IMR-90 (cell line): ENCODE results near the gene GRIPAP1. TPM values are rescaled to one million over a fixed set of nuclear protein-coding genes. Genes with fewer than 3 reads are reported as not detected.

Source experiments
- ATAC-seq: fragments of 200-7000 bp; cut with Tn5 transposase; 2 replicates; pipeline ENCODE4 v1.9.1; 2020; ENCODE audit warnings: low read depth, mild to moderate bottlenecking, moderate library complexity
- BruUV-seq: library from RNA; stranded (reverse); fragments of 400-500 nt; replicated peaks from 2 replicates; lab custom pipeline; 2021; lab: Mats Ljungman, UMichigan
- CTCF ChIA-PET: fragments of 300-600 bp; formaldehyde crosslinking; extraction: SDS; loops from one replicate; lab custom pipeline; 2021; ENCODE audit warnings: antibody characterized with exemption; lab: Yijun Ruan, JAX
- POLR2A ChIA-PET: fragments of 300-600 bp; sonication (Branson Sonifier 250); formaldehyde crosslinking; loops from one replicate; lab custom pipeline; 2022; ENCODE audit warnings: antibody characterized with exemption; ENCODE audit not compliant: unreplicated experiment; lab: Charles Lee
- DNase-seq: peaks from one replicate; pipeline ENCODE4 v3.0.0; 2013
- H2AFZ ChIP-seq: replicated peaks from 2 replicates; pipeline ENCODE3; 2013; ENCODE audit warnings: low read length, mild to moderate bottlenecking; ENCODE audit not compliant: poor library complexity
- H2AK5ac ChIP-seq: 2 replicates; pipeline ENCODE4 v1.6.1; 2013; ENCODE audit warnings: low read depth, low read length, inconsistent platforms
- H2AK9ac ChIP-seq: replicated peaks from 2 replicates; pipeline ENCODE3; 2013; ENCODE audit warnings: mild to moderate bottlenecking, low read depth, low read length, moderate library complexity; ENCODE audit not compliant: poor library complexity
- H2BK120ac ChIP-seq: 2 replicates; pipeline ENCODE4 v1.6.1; 2013; ENCODE audit warnings: low read depth, low read length, inconsistent platforms
- H2BK15ac ChIP-seq: 3 replicates; pipeline ENCODE4 v1.6.1; 2013; ENCODE audit warnings: low read depth, low read length, inconsistent platforms
- H2BK20ac ChIP-seq: 2 replicates; pipeline ENCODE4 v1.6.1; 2013; ENCODE audit warnings: low read depth, mild to moderate bottlenecking, inconsistent platforms, low read length, moderate library complexity
- H2BK5ac ChIP-seq: 2 replicates; pipeline ENCODE4 v1.6.1; 2013; ENCODE audit warnings: mild to moderate bottlenecking, low read depth, low read length, inconsistent platforms; ENCODE audit not compliant: poor library complexity, severe bottlenecking
- H3K14ac ChIP-seq: replicated peaks from 2 replicates; pipeline ENCODE4 v1.6.1; 2013; ENCODE audit warnings: low read depth, low read length, inconsistent platforms
- H3K18ac ChIP-seq: 2 replicates; pipeline ENCODE4 v1.6.1; 2013; ENCODE audit warnings: low read depth, low read length, control low read depth
- H3K23ac ChIP-seq: 2 replicates; pipeline ENCODE4 v1.6.1; 2013; ENCODE audit warnings: low read depth, low read length, inconsistent platforms
- H3K27ac ChIP-seq: 2 replicates; pipeline ENCODE4 v1.5.1; 2013; ENCODE audit warnings: mild to moderate bottlenecking, control low read depth, low read length; ENCODE audit not compliant: insufficient read depth
- H3K27me3 ChIP-seq: 2 replicates; pipeline ENCODE4 v1.6.1; 2013; ENCODE audit warnings: low read length; ENCODE audit not compliant: control insufficient read depth, insufficient read depth
- H3K36me3 ChIP-seq: 2 replicates; pipeline ENCODE4 v1.6.1; 2013; ENCODE audit warnings: low read length, mixed read lengths; ENCODE audit not compliant: control insufficient read depth, insufficient read depth
- H3K4ac ChIP-seq: 2 replicates; pipeline ENCODE4 v1.6.1; 2013; ENCODE audit warnings: low read depth, low read length, inconsistent platforms
- H3K4me1 ChIP-seq: 2 replicates; pipeline ENCODE4 v1.6.1; 2013; ENCODE audit warnings: low read length, mixed read lengths; ENCODE audit not compliant: control insufficient read depth, insufficient read depth
- H3K4me2 ChIP-seq: 2 replicates; pipeline ENCODE4 v1.6.1; 2013; ENCODE audit warnings: low read depth, mild to moderate bottlenecking, control low read depth, low read length, moderate library complexity
- H3K4me3 ChIP-seq: 2 replicates; pipeline ENCODE4 v1.5.1; 2013; ENCODE audit warnings: low read depth, mild to moderate bottlenecking, control low read depth, low read length, moderate library complexity; ENCODE audit not compliant: insufficient read depth
- H3K56ac ChIP-seq: 2 replicates; pipeline ENCODE4 v1.6.1; 2013; ENCODE audit warnings: low read length, inconsistent platforms; ENCODE audit not compliant: insufficient read depth; ENCODE audit errors: extremely low read depth
- H3K79me1 ChIP-seq, 2 experiments: 2 replicates each; pipeline ENCODE4 v1.6.1; 2013; ENCODE audit warnings: low read length in 2 of 2, inconsistent platforms in 1 of 2, low read depth in 1 of 2
- H3K9ac ChIP-seq: 2 replicates; pipeline ENCODE4 v1.6.1; 2013; ENCODE audit warnings: low read depth, low read length, control low read depth
- H3K9me1 ChIP-seq: 2 replicates; pipeline ENCODE4 v1.6.1; 2013; ENCODE audit warnings: low read length, inconsistent platforms; ENCODE audit not compliant: insufficient read depth
- H3K9me3 ChIP-seq: 2 replicates; pipeline ENCODE4 v1.6.1; 2013; ENCODE audit warnings: low read length; ENCODE audit not compliant: control insufficient read depth, insufficient read depth
- H4K20me1 ChIP-seq: 2 replicates; pipeline ENCODE4 v1.6.1; 2013; ENCODE audit warnings: low read length, inconsistent platforms; ENCODE audit not compliant: insufficient read depth
- H4K5ac ChIP-seq: 2 replicates; pipeline ENCODE4 v1.6.1; 2013; ENCODE audit warnings: mild to moderate bottlenecking, low read depth, low read length, control low read depth
- H4K8ac ChIP-seq, 2 experiments: 2 replicates each; pipeline ENCODE4 v1.6.1; 2013; ENCODE audit warnings: low read depth in 2 of 2, low read length in 2 of 2, control low read depth in 1 of 2, inconsistent platforms in 1 of 2
- H4K91ac ChIP-seq: 2 replicates; pipeline ENCODE4 v1.6.1; 2013; ENCODE audit warnings: low read depth, low read length, inconsistent platforms; ENCODE audit not compliant: insufficient read depth
- BHLHE40 ChIP-seq: fragments of 150-350 bp; IDR thresholded peaks from 2 replicates; pipeline ENCODE4 v1.6.1; 2016; ENCODE audit warnings: mild to moderate bottlenecking, low read depth, low read length
- CHD1 ChIP-seq: IDR thresholded peaks from 2 replicates; pipeline ENCODE4 v1.6.1; 2012; ENCODE audit warnings: low read depth, low read length, improper control_type of control experiment
- MAFK ChIP-seq: IDR thresholded peaks from 2 replicates; pipeline ENCODE4 v1.6.1; 2012; ENCODE audit warnings: low read depth, low read length, improper control_type of control experiment
- NFE2L2 ChIP-seq: fragments of 150-350 bp; IDR thresholded peaks from 2 replicates; pipeline ENCODE4 v1.6.1; 2016; ENCODE audit warnings: low read depth, mild to moderate bottlenecking, low read length
- RCOR1 ChIP-seq: IDR thresholded peaks from 2 replicates; pipeline ENCODE4 v1.6.1; 2012; ENCODE audit warnings: mild to moderate bottlenecking, low read length, improper control_type of control experiment; ENCODE audit not compliant: insufficient replicate concordance
- RFX5 ChIP-seq: IDR thresholded peaks from 2 replicates; pipeline ENCODE4 v1.8.0; 2012; ENCODE audit warnings: low read depth, mild to moderate bottlenecking, low read length, moderate library complexity
- USF2 ChIP-seq: fragments of 150-350 bp; IDR thresholded peaks from 2 replicates; pipeline ENCODE4 v1.6.1; 2017; ENCODE audit warnings: mild to moderate bottlenecking, antibody characterized with exemption, low read length, low read depth
- WGBS, 2 experiments: methylation state at CpG; one replicate each; pipeline versions ENCODE4 v1.1.5 to v1.1.7; 2013; ENCODE audit warnings: missing lambda C conversion rate in 2 of 2; ENCODE audit not compliant: insufficient read length in 1 of 2; ENCODE audit errors: extremely low coverage in 2 of 2; 5-methylcytosine and 5-hydroxymethylcytosine counted together
- dilution Hi-C: fragments of 300-500 bp; cut with HindIII; formaldehyde crosslinking; loops from one replicate; pipeline ENCODE4 v1.14.3; 2018; ENCODE audit warnings: low sequenced_read_pairs; ENCODE audit not compliant: unreplicated experiment
- in situ Hi-C: fragments of 300-500 bp; cut with MboI; formaldehyde crosslinking; loops from 3 replicates; pipeline ENCODE4 v1.14.3; 2019; ENCODE audit warnings: low sequenced_read_pairs, inconsistent platforms, mixed read lengths
- intact Hi-C: fragments of 100-400 bp; cut with micrococcal nuclease; formaldehyde crosslinking; loops from 2 replicates; pipeline ENCODE4 v1.10.0; 2022
- polyA plus RNA-seq, 3 experiments: library from polyadenylated mRNA; depleted of rRNA; stranded (reverse); fragments of >200 nt; gene quantifications; 2 replicates each; pipeline ENCODE4 v1.2.3, GENCODE V29; 2012; ENCODE audit warnings: low replicate concordance in 1 of 3
- total RNA-seq: library from RNA; depleted of rRNA; stranded (reverse); fragments of >200 nt; gene quantifications from 2 replicates; pipeline ENCODE4 v1.2.3, GENCODE V29; 2012

The GRIPAP1 gene
- total and polyA plus RNA-seq, 2 of the 4 experiments (the other 2 are of a cell fraction) = 17.9 to 25.0 TPM

DNA sequence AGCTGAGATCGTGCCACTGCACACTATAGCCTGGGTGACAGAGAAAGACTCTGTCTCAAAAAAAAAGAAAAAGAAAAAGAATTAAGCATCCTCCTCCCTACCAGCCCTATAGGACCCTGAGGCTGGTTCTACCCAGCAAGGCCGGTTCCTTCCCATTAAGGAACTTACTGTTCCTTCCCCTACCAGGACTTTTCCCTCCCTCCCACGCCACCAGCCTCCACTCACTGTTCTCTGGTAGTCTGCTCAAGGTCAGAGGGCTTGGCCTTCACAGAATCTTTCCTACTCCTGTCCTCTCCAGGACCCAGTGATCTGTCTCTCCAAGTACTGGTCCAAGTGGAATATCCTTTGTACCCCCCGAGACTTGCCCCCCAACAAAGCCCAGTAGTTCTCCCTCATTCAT lies 1.4 kb downstream of the GRIPAP1 start:
- Histone ChIP-seq H2AK5ac (no peak overlapping the region), H2BK120ac (no peak overlapping the region), H3K56ac (no peak overlapping the region), H2BK20ac (no peak overlapping the region), H3K27me3 (no peaks in the 10 kb centered on the region), H3K9ac (no peak overlapping the region), H3K36me3 (peaks cover 13% of the 10 kb centered on the region), H4K8ac (no peak overlapping the region), H3K4ac (no peak overlapping the region), H3K4me3 (no peak overlapping the region), H3K79me1 (peaks cover 7 to 33% of the 10 kb centered on the region in 2 experiments), H2AK9ac (no peak overlapping the region), H3K14ac (no peak overlapping the region), H4K20me1 (no peaks in the 10 kb centered on the region), H2AFZ (no peak overlapping the region), H2BK5ac (no peak overlapping the region), H4K5ac (no peak overlapping the region), H3K4me1 (no peaks in the 10 kb centered on the region; the same call in 1 of the 2 replicates), H2BK15ac (no peak overlapping the region), H3K18ac (no peak overlapping the region), H4K91ac (no peak overlapping the region), H3K9me3 (no peaks in the 10 kb centered on the region), H3K27ac (no peak overlapping the region), H3K9me1 (no peaks in the 10 kb centered on the region), H3K4me2 (no peak overlapping the region), H3K23ac (no peak overlapping the region)
- dilution Hi-C loops = no loop called here
- POLR2A ChIA-PET = no interaction called here
- CTCF ChIA-PET = no interaction called here
- ATAC-seq (no peak), DNase-seq (no peak)
- no TSS peak for BruUV-seq
- TF ChIP-seq NFE2L2 = no peak
- no peak for TF ChIP-seq BHLHE40
- no peak for TF ChIP-seq RFX5
- TF ChIP-seq USF2 = no peak
- no peak for TF ChIP-seq MAFK
- TF ChIP-seq CHD1 = no peak
- TF ChIP-seq RCOR1 = no peak
- intact Hi-C loops = no loop called here
- WGBS, 2 experiments = 27% methylated on average over 2 of the region's 4 CpGs; no CpG with 5 or more reads in 1 of the 2 experiments
- in situ Hi-C loops = no loop called here
